ENCODE data around the gene TANK. TPM values are rescaled to one million over a fixed set of nuclear protein-coding genes. Genes with fewer than 3 reads are reported as not detected.

TANK gene
- total and polyA plus RNA-seq, 2 of the 8 experiments (the other 6 are each of a cell fraction or from before 2014, with no cell fraction given): 7.0 to 26.1 TPM

GRCh38 chr2:161139098-161139987 lies 20.9 kb upstream of the TANK start:
- Histone ChIP-seq H3K4me3 (ENCODE audit: extremely low read depth in 1 of 4, insufficient read depth in 2 of 4, low read depth in 3 of 4, low read length in 4 of 4) (no peak overlapping the region), H2BK120ac (replicated peaks; ENCODE audit: low read depth, low read length) (no peak overlapping the region), H3K27ac (ENCODE audit: low read depth, low read length) (no peak overlapping the region), H3K4me2 (ENCODE audit: insufficient read depth in 1 of 2, low read depth in 2 of 2, low read length in 2 of 2) (no peak overlapping the region), H3K14ac (ENCODE audit: insufficient read length) (no peak overlapping the region), H3K4ac (replicated peaks; ENCODE audit: insufficient read length, low read depth, low read length) (no peak overlapping the region), H3K23ac (ENCODE audit: insufficient read length) (no peak overlapping the region), H3K56ac (replicated peaks; ENCODE audit: insufficient read length, low read depth, low read length) (no peak overlapping the region), H3K9ac (replicated peaks in 1 of 4; ENCODE audit: extremely low read depth in 1 of 4, low read depth in 3 of 4, low read length in 3 of 4) (no peak overlapping the region), H4K91ac (replicated peaks; ENCODE audit: insufficient read length, low read length) (no peak overlapping the region), H2AK5ac (ENCODE audit: low read depth, low read length) (no peak overlapping the region), H4K20me1 (replicated peaks in 1 of 2; ENCODE audit: control insufficient read depth in 1 of 2, insufficient read depth in 2 of 2, low read length in 2 of 2) (no peaks in the 10 kb centered on the region), H2BK15ac (ENCODE audit: low read length) (no peak overlapping the region), H2BK5ac (ENCODE audit: low read depth, low read length) (no peak overlapping the region), H3K23me2 (ENCODE audit: low read depth, low read length) (no peaks in the 10 kb centered on the region), H4K8ac (ENCODE audit: extremely low read depth, insufficient read depth, low read length) (no peak overlapping the region), H2BK20ac (ENCODE audit: low read length) (no peak overlapping the region), H3K79me2 (ENCODE audit: control insufficient read depth in 1 of 2, insufficient read depth in 2 of 2, low read length in 2 of 2) (no peaks in the 10 kb centered on the region), H3K9me3 (ENCODE audit: insufficient read depth in 2 of 2, low read depth in 1 of 2, low read length in 1 of 2) (no peaks in the 10 kb centered on the region), H3K4me1 (replicated peaks in 1 of 4; ENCODE audit: control insufficient read depth in 3 of 4, insufficient read depth in 4 of 4, low read length in 3 of 4) (peaks cover 0 to 5% (median 4%) of the 10 kb centered on the region in 4 experiments; a peak in 4 of 7 replicates), H3K36me3 (ENCODE audit: control insufficient read depth in 2 of 4, insufficient read depth in 4 of 4, low read length in 3 of 4) (no peaks in the 10 kb centered on the region), H3K27me3 (replicated peaks in 1 of 4; ENCODE audit: control insufficient read depth in 3 of 4, extremely low read depth in 1 of 4, insufficient read depth in 3 of 4, low read length in 3 of 4) (no peaks in the 10 kb centered on the region), H4K5ac (ENCODE audit: insufficient read length, low read depth, low read length) (no peak overlapping the region), H3K79me1 (ENCODE audit: low read depth, low read length) (no peaks in the 10 kb centered on the region), H3K18ac (ENCODE audit: extremely low read depth, low read length) (no peak overlapping the region), H2AFZ (ENCODE audit: low read length) (no peak overlapping the region), H2BK12ac (ENCODE audit: low read depth, low read length) (no peak overlapping the region)
- DNase-seq (ENCODE audit: low read depth in 1 of 2, low spot score in 2 of 2) (no peak), FAIRE-seq (no peak)
- ChIA-PET CTCF (ENCODE audit: partially characterized antibody) (interaction anchor here (2.0 kb wide), 1 partner anchor 76 kb away, joined by 6 read pairs; no protein-coding TSS in a partner anchor), POLR2A (ENCODE audit: partially characterized antibody) (no interaction called here)
- TF ChIP-seq MAX (IDR thresholded peaks at IDR 0.05) (no peak), SP4 (IDR thresholded peaks at IDR 0.05; ENCODE audit: low read length) (no peak), KDM4A (IDR thresholded peaks at IDR 0.05; ENCODE audit: low read depth, low read length, severe bottlenecking) (no peak)
- WGBS, 2 experiments (ENCODE audit: extremely low coverage in 1 of 2, insufficient coverage in 1 of 2, insufficient read length in 1 of 2, insufficient replicate concordance in 2 of 2, low coverage in 1 of 2, low lambda C conversion rate in 2 of 2, missing lambda C conversion rate in 1 of 2): 80 to 100% methylated on average over 1 to 3 of the region's 3 CpGs

All from H1 (cell line).